ENCODE results near the gene PLEKHA7.

PLEKHA7 gene

DNA sequence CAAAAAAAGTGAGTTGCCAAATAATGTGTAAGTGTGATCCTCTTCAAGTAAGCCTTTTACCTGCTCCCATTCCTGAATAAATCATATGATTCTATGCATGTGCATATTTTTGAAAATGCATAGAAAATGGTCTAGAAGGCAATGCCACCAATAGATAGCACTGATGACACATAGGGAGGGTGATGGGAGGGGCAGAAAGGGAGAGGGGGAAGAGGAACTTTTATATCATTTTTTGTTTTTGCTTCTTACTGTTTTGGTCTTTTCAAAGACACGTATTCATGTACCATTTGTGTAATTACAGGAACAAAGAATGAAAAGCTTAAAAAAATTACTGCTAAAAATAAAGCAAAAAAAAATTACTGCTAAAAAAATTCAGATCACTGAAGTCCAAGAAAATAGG is 215.0 kb downstream of the PLEKHA7 start:
- Histone ChIP-seq H3K27ac (replicated peaks) (no peak overlapping the region), H3K4me3 (replicated peaks; ENCODE audit: insufficient read depth, low read length) (no peak overlapping the region), H3K27me3 (ENCODE audit: insufficient read depth, poor library complexity, severe bottlenecking) (no peaks in the 10 kb centered on the region)
- no peak for DNase-seq (ENCODE audit: low read depth in 1 of 2, low spot score in 1 of 2)
- TF ChIP-seq CTCF (IDR thresholded peaks at IDR 0.05; ENCODE audit: insufficient read depth, low read length) (no peak), POLR2AphosphoS5 (IDR thresholded peaks at IDR 0.05; ENCODE audit: low read depth) (no peak), SPI1 (IDR thresholded peaks at IDR 0.05; ENCODE audit: borderline replicate concordance, low read depth) (no peak), GABPA (IDR thresholded peaks at IDR 0.05; ENCODE audit: low read depth) (no peak), REST (IDR thresholded peaks at IDR 0.05; ENCODE audit: insufficient replicate concordance, low read depth) (no peak)

- Histone ChIP-seq H3K4me3 (replicated peaks; ENCODE audit: insufficient read depth, low read length) (no peak overlapping the region), H3K27me3 (ENCODE audit: insufficient read depth, poor library complexity, severe bottlenecking) (no peaks in the 10 kb centered on the region), H3K27ac (replicated peaks) (no peak overlapping the region)
- no peak for DNase-seq (ENCODE audit: low read depth in 1 of 2, low spot score in 1 of 2)
- TF ChIP-seq CTCF (IDR thresholded peaks at IDR 0.05; ENCODE audit: insufficient read depth, low read length) (no peak), GABPA (IDR thresholded peaks at IDR 0.05; ENCODE audit: low read depth) (no peak), SPI1 (IDR thresholded peaks at IDR 0.05; ENCODE audit: borderline replicate concordance, low read depth) (no peak)
Measured at GRCh38 chr11:16797776-16798175, 216.4 kb downstream of the PLEKHA7 start.

GRCh38 chr11:16796311-16796710 is 217.9 kb downstream of the PLEKHA7 start:
- DNase-seq (ENCODE audit: low read depth in 1 of 2, low spot score in 1 of 2): no peak
- no peak overlapping the region for H3K27ac ChIP-seq (replicated peaks)
- no peak overlapping the region for H3K4me3 ChIP-seq (replicated peaks; ENCODE audit: insufficient read depth, low read length)
- TF ChIP-seq POLR2AphosphoS5 (IDR thresholded peaks at IDR 0.05; ENCODE audit: low read depth): no peak
- TF ChIP-seq CTCF (IDR thresholded peaks at IDR 0.05; ENCODE audit: insufficient read depth, low read length): no peak
- no peak for TF ChIP-seq REST (IDR thresholded peaks at IDR 0.05; ENCODE audit: insufficient replicate concordance, low read depth)
- TF ChIP-seq SPI1 (IDR thresholded peaks at IDR 0.05; ENCODE audit: borderline replicate concordance, low read depth): no peak
- TF ChIP-seq GABPA (IDR thresholded peaks at IDR 0.05; ENCODE audit: low read depth): no peak
- H3K27me3 ChIP-seq (ENCODE audit: insufficient read depth, poor library complexity, severe bottlenecking): no peaks in the 10 kb centered on the region

- Histone ChIP-seq H3K27me3 (ENCODE audit: insufficient read depth, poor library complexity, severe bottlenecking) (no peaks in the 10 kb centered on the region), H3K4me3 (replicated peaks; ENCODE audit: insufficient read depth, low read length) (no peak overlapping the region), H3K27ac (replicated peaks) (peak overlapping the region; percentile 73)
- TF ChIP-seq POLR2AphosphoS5 (IDR thresholded peaks at IDR 0.05; ENCODE audit: low read depth): no peak
- peak; percentile 65; the same call in 1 of the 2 replicates for TF ChIP-seq SPI1 (IDR thresholded peaks at IDR 0.05; ENCODE audit: borderline replicate concordance, low read depth)
- no peak for TF ChIP-seq GABPA (IDR thresholded peaks at IDR 0.05; ENCODE audit: low read depth)
- peak in 1 of 2 experiments; percentile 81 for DNase-seq (ENCODE audit: low read depth in 1 of 2, low spot score in 1 of 2)
Measured at GRCh38 chr11:16795146-16795545, 219.1 kb downstream of the PLEKHA7 start.
